ENCODE measurements around the gene KDM1A.
A peak's percentile ranks its signal among the peaks of the same experiment; 100 is the strongest.

The KDM1A gene

DNA sequence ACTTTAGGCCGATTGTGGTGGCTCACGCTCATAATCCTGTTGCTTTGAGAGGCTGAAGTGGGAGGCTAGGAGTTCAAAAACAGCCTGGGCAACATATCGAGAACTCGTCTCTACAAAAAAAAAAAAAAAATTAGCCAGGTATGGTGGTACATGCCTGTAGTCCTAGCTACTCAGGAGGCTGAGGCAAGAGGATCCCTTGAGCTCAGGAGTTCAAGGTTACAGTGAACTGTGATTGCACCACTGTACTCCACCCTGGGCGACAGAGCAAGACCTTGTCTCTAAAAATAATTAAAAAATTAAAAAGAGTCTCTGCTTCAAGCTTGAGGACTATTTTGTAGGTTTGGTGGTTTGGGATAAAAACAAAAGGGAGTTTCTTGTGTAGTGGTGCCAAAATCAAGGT, 21.2 kb downstream of the KDM1A start:
- TF ChIP-seq CTCF (conservative IDR thresholded peaks at IDR 0.05): no peak
- H3K27ac ChIP-seq: peak overlapping the region; percentile 34

- no peak for TF ChIP-seq CTCF (conservative IDR thresholded peaks at IDR 0.05)
- no peak overlapping the region for H3K27ac ChIP-seq
These were observed 24.8 kb downstream of the KDM1A start for GRCh38 chr1:23044035-23044434.

DNA sequence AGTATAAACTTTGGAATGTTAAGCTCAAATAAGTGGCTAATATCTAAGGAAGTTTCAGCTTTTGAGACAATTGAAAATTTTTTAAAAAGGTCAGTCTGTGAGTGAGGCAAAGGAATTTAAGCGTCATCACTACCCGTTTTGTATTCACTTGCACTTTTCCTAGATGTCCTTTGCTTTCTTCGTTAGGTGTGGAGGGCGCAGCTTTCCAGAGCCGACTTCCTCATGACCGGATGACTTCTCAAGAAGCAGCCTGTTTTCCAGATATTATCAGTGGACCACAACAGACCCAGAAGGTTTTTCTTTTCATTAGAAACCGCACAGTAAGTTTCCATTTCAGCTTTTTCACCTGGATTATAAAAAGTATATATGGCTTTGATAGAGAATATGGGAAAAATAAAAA, 30.9 kb downstream of the KDM1A start:
- H3K27ac ChIP-seq: no peak overlapping the region
- TF ChIP-seq CTCF (conservative IDR thresholded peaks at IDR 0.05): no peak

DNA sequence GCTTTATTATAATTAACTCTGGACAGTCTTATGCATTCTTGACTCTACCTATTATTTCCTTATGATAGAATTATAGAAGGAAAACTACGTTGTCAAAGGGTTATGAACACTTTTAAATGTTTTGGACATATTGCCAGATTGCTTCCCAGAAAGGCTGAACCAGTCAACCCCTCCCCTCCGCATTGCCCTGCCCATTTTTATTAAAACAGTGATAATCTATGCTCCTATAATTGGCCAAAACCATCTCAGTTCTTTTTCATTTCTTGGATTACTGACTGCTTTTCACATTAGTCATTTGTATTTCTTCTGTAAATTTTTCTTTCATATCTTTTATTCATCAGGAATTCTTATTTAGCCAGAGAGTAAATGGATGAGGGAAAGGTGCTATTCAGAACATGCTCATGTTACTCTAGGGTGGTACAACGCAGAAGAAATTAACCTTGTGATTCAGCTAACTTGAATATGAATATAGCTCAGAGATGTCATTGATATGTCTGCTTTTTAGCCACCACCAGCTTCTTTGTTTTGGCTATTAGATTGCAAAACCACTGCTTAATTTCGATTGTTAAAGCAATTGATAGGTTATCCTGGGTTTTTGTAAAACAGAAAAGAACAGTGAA, 32.1 kb downstream of the KDM1A start:
- TF ChIP-seq CTCF (conservative IDR thresholded peaks at IDR 0.05): no peak
- H3K27ac ChIP-seq: no peak overlapping the region

DNA sequence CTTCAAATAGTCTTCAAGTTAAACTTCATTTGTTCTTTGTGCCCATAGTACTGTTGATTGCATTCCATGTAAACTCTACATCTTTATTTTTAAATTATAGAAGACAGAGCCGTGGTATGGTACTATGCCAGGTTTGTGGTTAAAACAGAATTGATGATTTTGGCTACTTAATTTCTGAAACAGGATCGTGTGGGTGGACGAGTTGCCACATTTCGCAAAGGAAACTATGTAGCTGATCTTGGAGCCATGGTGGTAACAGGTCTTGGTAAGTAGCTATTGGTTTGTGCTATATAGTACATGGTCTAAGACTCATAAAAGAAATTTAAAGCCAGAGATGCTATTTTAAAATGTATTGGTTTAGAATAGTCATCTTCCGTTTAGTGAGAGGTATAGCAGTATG, 38.0 kb downstream of the KDM1A start:
- no peak for TF ChIP-seq CTCF (conservative IDR thresholded peaks at IDR 0.05)
- no peak overlapping the region for H3K27ac ChIP-seq

- H3K27ac ChIP-seq: no peak overlapping the region
- no peak for TF ChIP-seq CTCF (conservative IDR thresholded peaks at IDR 0.05)
These were observed 43.0 kb downstream of the KDM1A start for GRCh38 chr1:23062271-23062670.

DNA sequence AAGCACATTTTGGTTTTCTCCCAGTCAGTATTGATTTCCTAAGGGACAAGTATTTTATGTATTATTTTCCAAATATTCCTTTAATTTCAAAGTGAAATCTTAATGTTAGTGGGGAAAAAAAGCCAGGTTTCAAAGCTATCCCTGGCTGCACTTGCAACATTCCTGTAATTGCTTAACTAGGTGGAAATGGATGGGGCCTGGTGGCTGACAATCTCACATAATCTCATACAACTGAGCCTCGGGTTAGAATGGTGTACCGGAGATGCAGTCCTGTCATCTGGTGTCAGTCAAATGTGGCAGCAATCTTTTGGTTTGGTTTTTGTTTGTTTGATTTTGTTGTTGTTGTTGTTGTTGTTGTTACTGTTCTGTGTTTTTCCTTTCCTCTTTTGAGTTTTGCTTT, 46.1 kb downstream of the KDM1A start:
- H3K27ac ChIP-seq: no peak overlapping the region
- no peak for TF ChIP-seq CTCF (conservative IDR thresholded peaks at IDR 0.05)
